Anterior cingulate cortex (tissue), 58 donors: Measurements from ENCODE around the gene CBX2.
"Not testable (repeated sequence)": the region's sequence is repeated elsewhere in the genome, so short reads cannot be mapped to it uniquely, and the experiment has no call there.

Experiments used
- DNase-seq, 58 donors: peaks; one replicate each; lab custom pipeline; 2025; lab: John Stamatoyannopoulos, UW

The CBX2 gene

GRCh38 chr17:79742589-79742918 lies 35.4 kb upstream of the CBX2 start:
- no peak for DNase-seq

GRCh38 chr17:79742951-79743476 lies 34.9 kb upstream of the CBX2 start:
- DNase-seq: no peak

GRCh38 chr17:79743614-79744013 lies 34.3 kb upstream of the CBX2 start:
- no peak for DNase-seq

- DNase-seq: no peak
Observed at GRCh38 chr17:79745641-79746105, 32.3 kb upstream of the CBX2 start.

- no peak for DNase-seq
Observed at GRCh38 chr17:79746889-79747507, 30.9 kb upstream of the CBX2 start.

GRCh38 chr17:79747508-79748294 lies 30.2 kb upstream of the CBX2 start:
- DNase-seq: peak in 6 of 58 donors; percentile 13 to 34 (median 22)

GRCh38 chr17:79748295-79749099 lies 29.5 kb upstream of the CBX2 start:
- no peak for DNase-seq

- no peak for DNase-seq
Observed at GRCh38 chr17:79749156-79749815, 28.7 kb upstream of the CBX2 start.

GRCh38 chr17:79749958-79750357 lies 28.0 kb upstream of the CBX2 start:
- DNase-seq: no peak

- DNase-seq: no peak
Observed at GRCh38 chr17:79750650-79751545, 27.1 kb upstream of the CBX2 start.

- DNase-seq: no peak
Observed at GRCh38 chr17:79752175-79752574, 25.8 kb upstream of the CBX2 start.

- no peak for DNase-seq
Observed at GRCh38 chr17:79754370-79754769, 23.6 kb upstream of the CBX2 start.

GRCh38 chr17:79754903-79755302 lies 23.0 kb upstream of the CBX2 start:
- DNase-seq: not testable (repeated sequence)

- DNase-seq: no peak
Observed at GRCh38 chr17:79755591-79755990, 22.4 kb upstream of the CBX2 start.

- no peak for DNase-seq
Observed at GRCh38 chr17:79757140-79757745, 20.7 kb upstream of the CBX2 start.

GRCh38 chr17:79758271-79758670 lies 19.7 kb upstream of the CBX2 start:
- no peak for DNase-seq

- DNase-seq: no peak
Observed at GRCh38 chr17:79760197-79760906, 17.6 kb upstream of the CBX2 start.

GRCh38 chr17:79761894-79762589 lies 15.9 kb upstream of the CBX2 start:
- no peak for DNase-seq
